Glutamatergic neuron (in vitro differentiated cells): ENCODE measurements around the gene TMEM198. TPM values are rescaled to one million over a fixed set of nuclear protein-coding genes. Genes with fewer than 3 reads are reported as not detected.

ENCODE experiments used
- DNase-seq: peaks from one replicate; pipeline ENCODE4 v3.0.0; 2022
- H3K27ac Mint-ChIP-seq: one replicate; pipeline ENCODE4 v1.8.0; 2020; ENCODE audit warnings: mild to moderate bottlenecking, mixed read lengths, inconsistent platforms; ENCODE audit not compliant: unreplicated experiment
- H3K27me3 Mint-ChIP-seq: one replicate; pipeline ENCODE4 v1.8.0; 2020; ENCODE audit warnings: mild to moderate bottlenecking, moderate library complexity, mixed read lengths, inconsistent platforms; ENCODE audit not compliant: unreplicated experiment
- H3K36me3 Mint-ChIP-seq: one replicate; pipeline ENCODE4 v1.8.0; 2020; ENCODE audit warnings: mild to moderate bottlenecking, mixed read lengths, inconsistent platforms; ENCODE audit not compliant: unreplicated experiment
- H3K4me1 Mint-ChIP-seq: one replicate; pipeline ENCODE4 v1.8.0; 2020; ENCODE audit warnings: mild to moderate bottlenecking, low read depth, mixed read lengths, inconsistent platforms; ENCODE audit not compliant: unreplicated experiment
- H3K4me3 Mint-ChIP-seq: one replicate; pipeline ENCODE4 v1.8.0; 2020; ENCODE audit warnings: mild to moderate bottlenecking, mixed read lengths, inconsistent platforms; ENCODE audit not compliant: unreplicated experiment
- H3K9me3 Mint-ChIP-seq: one replicate; pipeline ENCODE4 v1.8.0; 2020; ENCODE audit warnings: mild to moderate bottlenecking, moderate library complexity, mixed read lengths, inconsistent platforms; ENCODE audit not compliant: unreplicated experiment
- total RNA-seq: library from RNA; stranded (reverse); fragmentation: NEBNext Ultra II Directional; extraction: Animal tissue kit (Norgen Biotek cat#: 25700); gene quantifications from one replicate; pipeline ENCODE4 v1.2.1, GENCODE V29; 2021; ENCODE audit not compliant: unreplicated experiment
- TF ChIP-seq, protein P1 (sequence below): fragments of 200-600 bp; sonication (generic); IDR thresholded peaks from one replicate; pipeline ENCODE4 v1.5.0; 2021; ENCODE audit not compliant: partially characterized antibody, unreplicated experiment

TMEM198 gene
- total RNA-seq, 1 donor from 2014 or later, result 40.9 TPM

DNA sequence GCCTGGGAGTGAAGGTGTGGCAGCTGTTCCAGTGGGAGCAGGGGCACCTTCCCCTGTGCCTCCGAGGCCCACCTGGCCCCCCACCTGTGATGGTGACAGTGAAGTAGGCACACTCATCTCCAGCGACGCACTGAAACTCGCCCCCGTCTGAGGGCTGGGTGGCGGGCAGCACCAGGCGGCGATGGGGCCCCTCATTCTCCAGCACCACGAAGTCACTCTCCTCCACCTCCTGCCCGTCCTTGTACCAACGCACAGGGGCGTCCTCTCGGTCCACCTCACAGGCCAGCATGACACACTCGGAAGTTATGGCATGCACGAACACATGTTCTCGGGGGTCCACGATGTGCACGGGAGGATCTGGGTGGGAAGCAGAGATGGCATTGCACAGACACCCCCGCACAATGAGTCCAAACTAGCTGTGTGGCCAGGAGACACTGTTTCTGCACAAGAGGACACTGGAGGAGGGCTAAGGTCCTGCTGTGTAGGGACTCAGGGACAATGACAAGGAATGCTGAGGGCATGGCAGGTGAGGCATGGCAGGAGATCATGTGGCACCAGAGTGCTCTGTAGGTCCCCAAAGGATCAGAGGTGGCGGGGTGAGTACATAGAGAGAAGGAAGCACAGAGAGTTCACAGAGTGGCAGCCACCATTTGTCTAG lies 19.6 kb downstream of the TMEM198 start:
- peaks cover 26% of the 10 kb centered on the region for H3K4me1 Mint-ChIP-seq

DNA sequence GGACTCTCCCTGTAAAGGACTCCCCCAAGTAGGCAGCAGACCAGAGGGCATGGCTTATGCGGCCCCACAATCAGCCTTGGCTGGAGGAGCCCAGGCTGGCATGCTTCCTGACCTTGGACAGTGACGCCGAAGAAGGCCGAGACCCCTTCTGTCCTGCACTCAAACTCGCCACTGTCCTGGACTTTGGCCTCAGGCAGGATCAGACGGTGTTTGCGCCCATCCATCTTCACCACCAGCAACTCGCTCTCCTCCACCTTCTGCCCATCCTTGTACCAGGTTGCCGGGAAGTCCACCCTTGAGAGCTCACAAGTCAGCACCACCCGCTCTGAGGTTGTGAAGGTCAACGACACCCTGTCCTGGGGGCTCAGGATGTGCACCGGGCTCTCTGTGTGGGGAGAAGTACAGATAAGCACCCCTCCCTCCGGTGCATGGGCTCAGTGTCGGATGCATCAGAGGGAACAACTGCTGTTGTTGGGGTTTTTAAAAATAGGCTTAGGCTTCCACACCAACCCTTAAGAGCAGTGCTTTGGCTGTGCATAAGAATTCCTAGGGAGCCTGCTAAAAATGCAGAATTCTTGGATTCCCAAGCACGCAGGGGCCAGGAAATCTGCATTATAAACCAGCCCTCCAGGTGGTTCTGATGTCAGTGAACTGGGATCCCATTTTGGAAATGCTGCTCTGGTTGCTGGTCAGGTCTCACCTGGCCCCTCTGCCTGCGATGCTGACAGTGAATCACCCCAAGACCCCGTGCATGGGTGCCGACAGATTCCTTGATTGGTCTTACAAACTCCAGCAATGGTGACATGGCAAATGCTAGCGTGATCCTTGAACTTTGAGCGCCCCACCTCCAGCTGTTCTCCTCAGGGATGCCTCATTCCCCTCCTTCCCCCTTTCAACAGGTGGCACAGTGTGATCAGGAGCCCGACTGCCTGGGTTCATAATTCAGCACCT lies 21.6 kb downstream of the TMEM198 start:
- no peak for DNase-seq
- Mint-ChIP-seq H3K4me3 (no peak overlapping the region), H3K27ac (no peak overlapping the region), H3K4me1 (peaks cover 33% of the 10 kb centered on the region), H3K27me3 (peaks cover 8% of the 10 kb centered on the region), H3K9me3 (peaks cover 14% of the 10 kb centered on the region), H3K36me3 (no peaks in the 10 kb centered on the region)
- TF ChIP-seq, protein P1, sequence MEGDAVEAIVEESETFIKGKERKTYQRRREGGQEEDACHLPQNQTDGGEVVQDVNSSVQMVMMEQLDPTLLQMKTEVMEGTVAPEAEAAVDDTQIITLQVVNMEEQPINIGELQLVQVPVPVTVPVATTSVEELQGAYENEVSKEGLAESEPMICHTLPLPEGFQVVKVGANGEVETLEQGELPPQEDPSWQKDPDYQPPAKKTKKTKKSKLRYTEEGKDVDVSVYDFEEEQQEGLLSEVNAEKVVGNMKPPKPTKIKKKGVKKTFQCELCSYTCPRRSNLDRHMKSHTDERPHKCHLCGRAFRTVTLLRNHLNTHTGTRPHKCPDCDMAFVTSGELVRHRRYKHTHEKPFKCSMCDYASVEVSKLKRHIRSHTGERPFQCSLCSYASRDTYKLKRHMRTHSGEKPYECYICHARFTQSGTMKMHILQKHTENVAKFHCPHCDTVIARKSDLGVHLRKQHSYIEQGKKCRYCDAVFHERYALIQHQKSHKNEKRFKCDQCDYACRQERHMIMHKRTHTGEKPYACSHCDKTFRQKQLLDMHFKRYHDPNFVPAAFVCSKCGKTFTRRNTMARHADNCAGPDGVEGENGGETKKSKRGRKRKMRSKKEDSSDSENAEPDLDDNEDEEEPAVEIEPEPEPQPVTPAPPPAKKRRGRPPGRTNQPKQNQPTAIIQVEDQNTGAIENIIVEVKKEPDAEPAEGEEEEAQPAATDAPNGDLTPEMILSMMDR, result no peak

More for the DNA sequence above, 19.6 kb downstream of the TMEM198 start:
- Mint-ChIP-seq H3K36me3 (peaks cover 5% of the 10 kb centered on the region), H3K27me3 (peaks cover 10% of the 10 kb centered on the region), H3K9me3 (peaks cover 8% of the 10 kb centered on the region), H3K27ac (peak overlapping the region; percentile 8), H3K4me3 (peak overlapping the region; percentile 46)
- TF ChIP-seq, protein P1, result no peak
- no peak for DNase-seq

DNA sequence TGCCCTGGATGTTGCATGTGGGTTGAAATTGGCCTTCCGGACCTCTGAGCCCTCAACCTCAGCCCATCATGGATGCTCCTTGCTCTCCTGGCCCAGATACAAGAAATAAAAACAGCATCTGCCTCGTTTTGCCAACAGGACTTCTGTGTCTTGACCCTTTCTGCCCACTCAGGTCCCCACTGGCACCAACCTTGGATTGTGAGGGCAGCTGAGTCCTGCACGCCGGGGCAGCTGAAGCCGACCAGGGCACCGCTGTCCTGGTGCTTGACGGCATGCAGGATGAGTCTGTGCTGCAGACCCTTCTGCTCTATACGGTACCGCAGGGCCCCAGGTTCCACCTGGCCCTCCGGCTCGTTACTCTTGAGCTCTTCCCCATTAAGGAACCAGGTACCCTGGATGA lies 22.8 kb downstream of the TMEM198 start:
- peaks cover 6% of the 10 kb centered on the region for H3K27me3 Mint-ChIP-seq
- no peak for DNase-seq
- no peak overlapping the region for H3K27ac Mint-ChIP-seq
- peaks cover 12% of the 10 kb centered on the region for H3K9me3 Mint-ChIP-seq
- no peaks in the 10 kb centered on the region for H3K36me3 Mint-ChIP-seq
- H3K4me1 Mint-ChIP-seq, result peaks cover 23% of the 10 kb centered on the region
- no peak overlapping the region for H3K4me3 Mint-ChIP-seq
- TF ChIP-seq, protein P1, result no peak

DNA sequence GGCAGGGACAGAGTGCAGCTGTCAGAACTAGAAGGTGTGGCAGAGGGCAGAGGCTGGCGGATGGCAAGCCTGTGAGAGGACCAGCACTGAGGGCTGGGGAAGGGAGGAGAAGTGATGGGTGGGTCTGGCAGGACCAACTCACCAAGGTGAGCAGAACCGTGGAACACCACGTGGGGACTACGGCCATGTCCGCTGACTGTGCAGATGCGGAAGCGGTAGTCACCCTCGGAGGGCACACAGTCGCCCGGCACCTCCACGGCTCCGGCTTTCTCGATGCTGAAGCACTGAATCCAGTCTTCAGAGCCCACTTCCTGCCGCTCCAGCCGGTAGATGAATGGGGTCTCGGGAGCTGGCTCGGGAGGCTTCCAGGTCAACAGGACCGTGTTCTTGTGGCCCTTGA lies 23.3 kb downstream of the TMEM198 start:
- Mint-ChIP-seq H3K9me3 (peaks cover 12% of the 10 kb centered on the region), H3K4me1 (peaks cover 22% of the 10 kb centered on the region), H3K36me3 (no peaks in the 10 kb centered on the region), H3K27me3 (peaks cover 6% of the 10 kb centered on the region), H3K27ac (no peak overlapping the region), H3K4me3 (no peak overlapping the region)
- TF ChIP-seq, protein P1, result no peak
- DNase-seq, result no peak
